ENCODE measurements around the gene BCL2L15. TPM values are rescaled to one million over a fixed set of nuclear protein-coding genes. Genes with fewer than 3 reads are reported as not detected.
A peak's percentile ranks its signal among the peaks of the same experiment; 100 is the strongest.

BCL2L15 gene
- total and polyA plus RNA-seq, 10 donors = 0.64 to 7.1 (median 1.9) TPM

- peak overlapping the region in 1 of 8 donors; percentile 65 for H3K4me3 ChIP-seq
These were observed 15.0 kb downstream of the BCL2L15 start for GRCh38 chr1:113872219-113872935.

GRCh38 chr1:113871597-113872113 is 15.7 kb downstream of the BCL2L15 start, which contains the start of gene PTPN22:
Gene PTPN22 (minus strand): TSS chr1:113871712.
- Histone ChIP-seq H3K36me3 (peaks cover 0 to 1% (median 0%) of the 10 kb centered on the region in 6 donors), H3K27me3 (replicated peaks in 1 of 7) (no peaks in the 10 kb centered on the region), H3K27ac (peak within 1 kb of the TSS; percentile 58 to 93 (median 88)), H3K4me3 (peak within 1 kb of the TSS; percentile 16 to 65 (median 33)), H3K4me1 (peaks cover 0 to 97% (median 63%) of the 10 kb centered on the region in 6 donors), H3K9me3 (no peaks in the 10 kb centered on the region)
- intact Hi-C loops (cut with DNase I; ENCODE audit: low total_unique reads) = no loop called here
- peak; percentile 91 for DNase-seq
- TF ChIP-seq POLR2AphosphoS5 (IDR thresholded peaks at IDR 0.05) = peak in 2 of 3 donors; percentile 50 to 96
- no peak for TF ChIP-seq CTCF (IDR thresholded peaks at IDR 0.05 in 8 of 11, conservative IDR thresholded peaks at IDR 0.05 in 3 of 11)
- TF ChIP-seq POLR2A (IDR thresholded peaks at IDR 0.05) = peak in 2 of 3 donors; percentile 49 to 83
- 18 to 30% (median 28%) methylated on average over 4 of the region's 4 CpGs for WGBS, 5 donors

More at GRCh38 chr1:113872219-113872935, 15.0 kb downstream of the BCL2L15 start:
- no peaks in the 10 kb centered on the region for H3K9me3 ChIP-seq
- intact Hi-C loops (cut with DNase I; ENCODE audit: low total_unique reads) = no loop called here
- DNase-seq = no peak
- TF ChIP-seq POLR2A (IDR thresholded peaks at IDR 0.05) (no peak), CTCF (IDR thresholded peaks at IDR 0.05 in 8 of 11, conservative IDR thresholded peaks at IDR 0.05 in 3 of 11) (no peak), POLR2AphosphoS5 (IDR thresholded peaks at IDR 0.05) (no peak)
- H3K4me1 ChIP-seq = peaks cover 0 to 89% (median 56%) of the 10 kb centered on the region in 6 donors
- H3K36me3 ChIP-seq = no peaks in the 10 kb centered on the region
- peak overlapping the region; percentile 58 to 93 (median 88) for H3K27ac ChIP-seq
- H3K27me3 ChIP-seq (replicated peaks in 1 of 7) = no peaks in the 10 kb centered on the region

GRCh38 chr1:113870778-113871177 is 16.6 kb downstream of the BCL2L15 start:
- Histone ChIP-seq H3K9me3 (no peaks in the 10 kb centered on the region), H3K4me3 (peak overlapping the region; percentile 16 to 65 (median 33)), H3K27me3 (replicated peaks in 1 of 7) (no peaks in the 10 kb centered on the region), H3K36me3 (peaks cover 0 to 6% (median 0%) of the 10 kb centered on the region in 6 donors), H3K27ac (peak overlapping the region; percentile 58 to 93 (median 88)), H3K4me1 (peaks cover 0 to 97% (median 67%) of the 10 kb centered on the region in 6 donors)
- WGBS, 5 donors = 56 to 67% (median 57%) methylated on average over 3 of the region's 3 CpGs
- intact Hi-C loops (cut with DNase I; ENCODE audit: low total_unique reads) = no loop called here
- TF ChIP-seq POLR2A (IDR thresholded peaks at IDR 0.05) (no peak), CTCF (IDR thresholded peaks at IDR 0.05 in 8 of 11, conservative IDR thresholded peaks at IDR 0.05 in 3 of 11) (no peak), POLR2AphosphoS5 (IDR thresholded peaks at IDR 0.05) (no peak)
- DNase-seq = no peak
